HCEC 1CT (cell line): ENCODE measurements around the gene ST6GALNAC6.

Source experiments
- DNase-seq: peaks from one replicate; pipeline ENCODE4 v3.0.0-alpha.2; 2017

The ST6GALNAC6 gene

DNA sequence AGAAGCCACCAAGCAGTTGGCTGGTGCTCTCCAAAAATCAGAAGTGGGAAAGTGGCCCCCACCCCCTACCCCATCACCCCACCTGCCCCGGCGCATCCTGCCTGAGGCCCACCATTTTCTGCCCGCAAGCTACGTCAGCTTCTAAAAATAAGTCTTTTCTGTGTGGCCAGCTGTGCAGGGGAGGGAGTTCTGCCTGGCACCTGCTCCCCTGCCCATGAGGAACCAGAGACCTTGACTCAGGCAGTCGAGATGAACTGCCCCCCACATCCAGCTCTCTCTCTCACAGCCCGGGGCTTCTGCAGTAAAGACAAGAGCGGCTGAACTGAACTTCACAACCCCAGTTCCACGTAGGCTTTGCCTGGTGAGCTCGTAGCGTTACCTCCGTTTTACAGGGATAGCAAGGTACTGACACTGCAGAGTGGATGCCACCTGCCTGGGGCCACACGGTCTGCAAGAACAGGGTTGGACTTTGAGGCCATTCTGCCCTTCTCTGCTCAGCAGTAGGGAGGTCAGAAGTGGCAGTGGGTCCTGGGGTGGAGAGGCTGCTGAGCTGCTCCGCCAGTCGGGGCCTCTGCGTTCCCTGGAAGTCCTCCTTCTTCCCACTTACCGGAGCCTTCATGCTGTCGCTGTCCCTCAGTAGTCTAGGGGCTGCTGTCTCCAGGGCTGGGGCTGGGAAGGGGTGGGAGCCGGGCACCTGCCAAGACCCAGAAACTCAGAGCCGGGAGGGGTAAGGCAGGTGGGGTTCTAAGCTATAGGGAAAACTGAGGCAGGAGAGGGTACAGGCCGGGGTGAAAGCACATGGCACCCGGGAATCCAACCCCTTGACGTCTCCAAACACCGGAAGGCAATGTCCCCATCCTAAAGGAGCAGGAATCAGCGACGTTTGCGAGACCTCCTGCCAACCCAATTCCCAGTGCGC, 16.7 kb upstream of the ST6GALNAC6 start:
- no peak for DNase-seq

DNA sequence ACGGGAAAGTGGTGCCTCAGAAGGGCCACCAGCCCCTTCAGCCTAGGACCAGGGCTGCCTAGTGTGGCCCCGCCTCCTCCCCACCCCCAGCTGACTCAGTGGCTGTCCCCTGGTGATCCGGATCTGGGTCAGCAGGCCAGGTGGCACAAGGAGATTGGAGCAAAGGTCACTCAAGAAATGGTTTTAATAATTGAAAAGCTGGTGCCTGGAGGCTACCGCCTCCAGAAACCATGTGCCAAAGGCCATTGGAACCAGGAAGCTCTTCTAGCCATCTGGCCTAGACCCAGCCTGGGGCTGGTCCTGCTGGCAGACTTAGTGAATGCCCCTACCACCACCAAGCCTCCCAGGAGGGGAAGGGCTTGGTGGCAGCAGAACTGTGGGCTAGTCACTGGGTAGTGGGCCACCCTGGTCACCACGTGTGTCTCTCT, 15.9 kb upstream of the ST6GALNAC6 start:
- DNase-seq = no peak

GRCh38 chr9:127913682-127914081, 14.3 kb upstream of the ST6GALNAC6 start:
- no peak for DNase-seq

GRCh38 chr9:127912882-127913281, 13.5 kb upstream of the ST6GALNAC6 start:
- DNase-seq = no peak

DNA sequence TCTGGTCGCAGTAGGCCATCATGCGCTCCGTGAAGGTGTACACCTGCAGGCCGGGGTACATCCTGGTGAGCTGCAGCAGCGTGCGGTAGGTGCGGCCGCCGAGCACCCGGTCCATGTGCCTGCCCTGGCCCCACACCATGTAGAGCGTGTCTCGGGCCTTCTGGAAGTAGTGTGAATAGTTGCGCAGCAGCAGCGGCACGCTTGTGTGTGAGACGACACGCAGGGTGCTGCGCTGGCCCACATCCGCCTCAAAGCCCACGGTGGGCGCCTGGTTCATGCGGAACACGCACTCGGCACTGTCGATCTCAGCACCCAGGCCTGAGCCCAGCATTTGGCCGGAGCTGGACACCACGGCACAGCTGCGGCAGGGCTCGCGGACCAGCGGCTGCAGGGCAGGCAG, 12.9 kb upstream of the ST6GALNAC6 start:
- DNase-seq = no peak

DNA sequence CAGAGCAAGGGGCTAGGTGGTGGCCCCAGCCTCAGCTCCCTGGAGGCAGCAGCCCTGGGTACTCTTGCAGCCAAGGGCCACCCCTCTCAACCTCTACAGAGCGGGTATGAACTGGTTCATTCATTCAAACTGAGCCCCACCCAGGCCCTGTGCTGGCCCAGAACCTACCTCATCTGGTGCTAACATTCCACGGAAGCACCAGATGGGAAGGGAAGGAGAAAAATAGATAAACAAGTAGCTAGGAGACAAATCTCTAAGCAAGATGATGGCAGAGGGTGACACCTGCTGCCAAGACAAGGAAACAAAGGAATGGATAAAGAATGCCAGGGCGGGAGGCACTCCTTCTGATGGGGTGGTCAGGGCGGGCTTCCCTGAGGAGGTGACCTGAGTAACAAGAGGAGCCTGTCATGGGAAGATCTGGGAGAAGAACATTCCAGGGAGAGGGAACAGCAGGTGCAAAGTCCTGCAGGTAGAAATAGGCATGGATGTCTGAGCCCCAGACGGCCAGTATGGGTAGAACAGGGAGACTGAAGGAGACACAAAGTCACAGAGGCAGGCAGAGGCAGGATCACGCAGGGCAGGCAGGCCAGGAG, 11.3 kb upstream of the ST6GALNAC6 start:
- DNase-seq = no peak

DNA sequence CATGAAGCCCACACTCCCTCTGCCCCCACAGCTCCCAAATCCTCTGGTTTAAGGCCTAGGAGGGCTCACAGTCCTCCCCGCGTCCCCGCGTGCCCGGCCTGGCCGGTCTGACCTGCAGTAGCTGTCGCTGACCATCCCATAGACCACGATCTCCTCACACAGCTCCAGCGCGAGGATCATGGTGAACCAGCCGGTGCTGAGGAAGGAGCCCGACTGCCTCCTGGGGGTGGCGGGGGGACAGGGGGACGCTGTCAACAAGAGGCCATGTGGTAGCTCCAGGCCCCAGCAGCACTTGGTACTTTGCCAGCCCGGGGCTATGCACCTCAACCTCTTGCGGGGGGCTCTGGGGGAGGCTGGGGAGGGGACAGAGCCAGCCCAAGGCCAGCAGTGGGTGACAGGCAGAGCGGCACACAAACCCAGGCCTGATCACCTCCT, 10.5 kb upstream of the ST6GALNAC6 start:
- no peak for DNase-seq

DNA sequence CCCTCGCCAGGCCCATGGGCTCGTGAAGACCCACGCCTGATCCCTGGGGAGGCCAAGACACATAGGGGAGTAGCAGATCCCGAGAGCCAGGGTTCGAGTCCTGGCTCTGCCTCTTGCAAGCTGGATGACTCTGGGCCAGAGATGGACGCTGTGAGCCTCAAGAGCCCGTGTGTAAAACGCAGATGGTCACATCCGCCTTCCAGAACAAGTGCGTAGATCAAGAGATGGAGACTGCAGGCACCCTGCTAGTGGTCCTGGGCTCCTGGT, 9.2 kb upstream of the ST6GALNAC6 start:
- no peak for DNase-seq

DNA sequence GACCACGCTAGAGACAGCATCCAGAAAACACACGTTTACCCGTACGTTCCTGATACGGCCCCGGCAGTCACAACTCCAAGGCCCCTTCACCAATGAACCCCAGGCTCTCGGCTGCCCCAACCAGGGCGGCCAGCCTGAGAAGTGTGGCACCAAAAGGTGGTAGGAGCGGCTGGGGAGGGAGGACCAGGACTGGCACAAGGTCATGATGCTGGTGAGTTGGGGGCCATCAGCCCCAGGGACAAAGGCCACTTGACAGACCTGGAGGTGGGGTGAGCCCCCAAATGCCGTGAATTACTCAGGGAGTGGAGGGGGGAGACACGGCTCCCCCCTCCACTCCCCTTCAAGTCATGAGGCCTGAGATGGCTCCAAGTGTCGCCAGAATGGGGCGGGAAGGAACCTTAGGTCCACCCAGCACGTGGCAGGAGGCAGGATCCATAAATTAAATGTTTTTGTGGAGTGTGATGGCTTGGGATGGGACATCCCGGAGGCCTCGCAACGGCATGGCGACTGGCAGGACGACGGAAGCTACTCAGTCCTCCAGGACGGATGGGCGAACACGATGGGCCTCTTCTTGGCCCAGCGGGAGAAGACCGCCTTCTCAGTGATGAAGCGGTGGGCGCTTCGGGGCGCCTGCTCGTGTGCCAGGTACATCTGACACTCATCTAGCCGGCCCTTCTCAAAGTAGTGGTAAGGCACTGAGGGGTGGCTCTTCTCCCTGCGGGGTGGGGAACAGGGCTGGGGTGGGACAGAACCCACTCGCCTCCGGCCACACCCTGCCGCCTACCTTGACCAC, 8.7 kb upstream of the ST6GALNAC6 start:
- no peak for DNase-seq

DNA sequence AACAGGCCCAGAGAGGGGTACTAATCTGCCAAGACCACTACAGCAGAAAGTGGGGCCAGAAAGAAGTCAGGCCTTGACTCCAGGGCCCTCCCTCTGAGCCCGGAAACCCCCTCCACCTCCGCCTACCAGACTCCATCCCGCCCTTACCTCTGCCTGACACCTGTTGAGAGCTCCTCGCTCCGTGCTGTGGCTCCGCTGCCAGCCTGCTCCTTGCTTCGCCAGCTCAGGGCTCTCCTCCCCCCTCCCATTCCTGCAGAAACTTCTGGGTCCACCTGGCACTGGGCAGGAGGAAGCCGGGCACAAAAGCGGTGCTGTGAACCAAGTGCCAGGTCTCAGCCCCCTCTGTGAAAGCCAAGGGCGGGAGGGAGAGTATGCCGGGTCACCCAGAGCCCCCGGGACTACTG, 6.4 kb upstream of the ST6GALNAC6 start:
- DNase-seq = no peak

DNA sequence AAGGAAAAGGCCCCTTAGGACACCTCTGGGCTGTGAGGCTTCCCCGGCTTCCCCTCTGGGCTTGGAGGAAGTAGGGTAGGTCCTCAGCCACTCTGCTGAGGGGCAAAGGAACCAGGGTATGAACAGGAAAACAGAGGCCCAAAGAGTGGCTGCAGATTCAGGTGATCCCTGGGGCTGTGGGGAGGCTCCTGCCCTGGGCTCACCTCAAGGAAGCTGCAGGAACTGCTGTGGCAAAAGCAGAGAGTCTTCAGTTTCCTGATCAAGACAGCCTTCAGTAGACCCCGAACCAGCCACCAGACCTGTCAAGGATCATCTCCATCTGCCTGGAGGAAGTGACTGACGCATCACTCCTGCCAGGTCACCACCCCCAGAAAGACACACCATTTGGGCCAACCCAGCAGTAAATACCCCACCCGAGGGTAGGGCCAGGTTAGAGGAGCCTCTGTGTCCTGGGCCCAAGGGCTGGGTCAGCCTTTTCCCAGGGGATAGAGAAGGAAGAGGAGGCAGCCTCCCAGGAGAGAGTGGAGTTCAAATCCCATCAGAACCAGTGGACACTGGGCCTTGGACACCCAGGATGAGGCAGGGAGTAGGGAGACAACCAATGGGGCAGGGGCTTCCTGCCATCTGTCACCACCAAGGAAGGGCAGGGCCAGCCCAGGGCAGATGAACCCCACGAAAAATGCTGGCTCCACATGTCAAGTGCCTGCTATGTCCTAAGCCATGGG, 5.8 kb upstream of the ST6GALNAC6 start:
- no peak for DNase-seq

- no peak for DNase-seq
Measured at GRCh38 chr9:127904561-127905003, 5.2 kb upstream of the ST6GALNAC6 start.

DNA sequence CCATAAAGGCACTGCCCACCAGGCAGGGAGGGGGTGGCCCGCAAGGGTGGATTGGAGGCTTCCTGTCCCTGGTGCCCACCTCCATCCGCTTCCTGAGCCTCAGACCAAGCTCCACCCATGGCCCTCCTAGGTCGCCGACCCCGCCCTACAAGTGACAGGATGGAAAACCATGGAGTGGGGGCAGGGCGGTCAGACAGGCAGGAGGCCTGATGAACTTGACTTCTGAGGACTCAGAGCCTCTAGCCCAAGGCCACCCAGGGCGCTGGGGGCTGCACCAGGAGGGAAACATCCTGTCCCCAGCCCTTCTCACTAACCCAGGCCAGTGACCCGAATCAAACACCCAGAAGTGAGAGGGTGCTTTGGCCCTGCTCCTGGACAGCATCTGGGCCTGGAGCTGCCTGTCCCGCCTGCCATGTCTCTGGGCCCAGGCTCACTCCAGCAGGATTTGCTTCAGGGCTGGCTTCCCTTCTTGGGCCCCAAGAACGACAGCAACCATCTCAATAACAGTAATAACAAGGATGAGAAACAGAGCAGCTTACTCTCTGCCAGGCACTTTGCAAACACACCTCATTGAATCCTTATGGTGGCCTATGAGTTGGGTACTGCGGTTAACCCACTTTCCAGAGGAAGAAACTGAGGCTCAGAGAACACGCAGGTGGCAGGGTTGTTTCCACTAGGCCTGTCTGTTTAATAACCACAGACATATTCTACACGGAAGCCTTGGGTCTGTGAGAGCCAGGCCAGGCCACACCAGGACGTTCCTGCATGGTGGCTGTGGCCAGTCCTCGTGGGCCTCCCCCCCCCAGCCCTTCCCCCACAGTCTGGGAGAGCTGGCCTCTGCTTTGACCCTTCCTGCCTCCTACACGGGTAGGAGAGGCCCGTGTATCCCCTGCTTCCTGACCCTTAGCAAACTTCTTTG, 4.4 kb upstream of the ST6GALNAC6 start:
- no peak for DNase-seq

DNA sequence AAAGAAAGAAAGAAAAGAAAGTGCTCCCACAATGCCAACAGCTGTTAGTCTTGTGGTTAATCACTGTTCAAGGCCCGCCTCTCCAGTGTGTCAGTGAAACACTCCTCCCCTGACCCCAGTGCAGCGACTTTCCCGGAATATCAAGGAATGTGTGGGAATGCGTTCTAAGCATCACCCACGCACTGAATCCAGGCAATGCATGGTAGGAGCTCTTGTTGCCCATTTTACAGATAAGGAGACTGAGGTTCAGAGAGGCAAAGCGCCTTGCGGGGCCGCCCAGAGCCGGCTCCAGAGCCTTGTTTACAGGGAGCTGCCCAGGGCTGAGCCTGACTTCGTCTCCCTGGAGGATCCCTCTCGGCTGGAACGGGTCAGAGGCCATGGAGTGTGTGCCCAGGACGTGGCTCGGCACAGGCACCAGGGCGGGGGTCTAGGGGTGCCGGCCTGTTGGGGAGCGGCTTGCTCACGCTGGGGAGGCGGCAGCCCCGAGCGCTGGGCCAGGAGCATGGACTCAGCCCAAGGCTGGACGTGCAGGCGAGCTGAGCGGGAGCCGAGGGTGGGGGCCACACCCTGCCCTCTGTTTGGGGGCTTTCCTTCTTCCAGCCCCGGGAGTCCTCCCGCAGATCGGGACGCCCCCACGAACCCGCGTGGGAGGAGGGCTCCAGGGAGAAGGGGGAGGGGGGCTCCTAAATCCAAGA, 823 bp downstream of the ST6GALNAC6 start:
- DNase-seq = peak; percentile 82

DNA sequence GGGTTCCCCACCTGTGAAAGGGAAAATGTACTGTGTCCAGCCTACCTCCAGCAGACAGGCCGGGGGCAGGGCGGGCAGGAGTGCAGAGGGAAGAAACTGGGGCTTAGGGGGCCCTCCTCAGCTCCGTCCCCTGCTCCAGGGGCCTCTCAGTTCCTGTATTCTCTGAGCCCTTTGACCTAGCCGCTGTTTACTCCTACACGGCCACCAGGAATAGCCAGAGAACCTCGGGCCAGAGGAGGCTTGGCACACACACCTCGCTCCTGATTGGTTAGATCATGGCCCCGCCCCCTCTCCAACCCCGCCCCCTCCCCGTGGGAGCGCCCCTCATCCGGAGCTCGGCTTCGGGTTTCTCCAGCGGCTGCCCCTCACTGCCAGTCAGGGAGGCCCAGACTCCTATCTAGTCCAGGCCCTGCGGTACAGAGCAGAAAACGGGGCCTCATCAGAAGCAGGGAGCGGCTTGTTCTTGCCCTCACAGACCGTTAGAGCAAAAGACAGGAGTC, 2.2 kb downstream of the ST6GALNAC6 start:
- DNase-seq = peak; percentile 53

GRCh38 chr9:127896395-127897192, 2.8 kb downstream of the ST6GALNAC6 start:
- DNase-seq = no peak

DNA sequence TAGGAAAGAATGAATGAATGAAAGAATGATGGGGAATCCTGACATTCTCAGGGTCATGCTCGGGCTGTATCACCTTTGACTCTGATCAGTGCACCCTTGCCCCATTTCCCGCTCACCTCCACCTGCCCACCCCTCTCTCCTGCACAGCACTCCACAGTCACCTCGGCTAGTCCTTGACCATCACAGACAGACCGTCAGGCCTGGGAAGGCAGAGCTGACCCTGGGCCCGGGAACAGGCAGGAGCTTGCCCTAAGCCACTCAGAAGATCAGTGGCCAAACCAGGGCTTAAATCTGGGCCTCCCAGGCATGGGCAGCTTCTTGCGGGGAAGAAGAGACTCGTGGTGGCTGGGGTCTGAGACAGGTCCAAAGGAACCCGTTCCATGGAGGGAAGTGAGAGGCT, 3.6 kb downstream of the ST6GALNAC6 start:
- no peak for DNase-seq

DNA sequence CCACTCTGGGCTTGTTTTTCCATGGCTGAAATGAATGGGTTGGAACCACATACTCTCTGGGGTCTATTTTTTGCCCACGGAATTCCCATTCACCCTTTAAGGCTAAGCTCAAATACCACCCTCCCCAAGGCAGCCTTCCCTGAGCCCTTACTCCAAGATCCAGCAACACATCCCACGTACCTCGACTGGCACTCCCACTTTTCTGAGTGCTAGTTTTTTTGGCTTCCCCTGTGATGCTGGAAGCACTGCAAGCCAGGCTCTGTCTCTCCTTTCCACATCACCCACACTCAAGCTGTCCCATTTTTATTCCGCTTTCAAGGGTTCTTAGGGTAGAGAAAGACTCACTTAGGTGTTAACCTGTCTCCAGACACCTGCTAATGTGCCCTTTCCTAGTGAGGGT, 6.0 kb downstream of the ST6GALNAC6 start:
- DNase-seq = no peak

GRCh38 chr9:127892831-127893230, 6.6 kb downstream of the ST6GALNAC6 start:
- no peak for DNase-seq

DNA sequence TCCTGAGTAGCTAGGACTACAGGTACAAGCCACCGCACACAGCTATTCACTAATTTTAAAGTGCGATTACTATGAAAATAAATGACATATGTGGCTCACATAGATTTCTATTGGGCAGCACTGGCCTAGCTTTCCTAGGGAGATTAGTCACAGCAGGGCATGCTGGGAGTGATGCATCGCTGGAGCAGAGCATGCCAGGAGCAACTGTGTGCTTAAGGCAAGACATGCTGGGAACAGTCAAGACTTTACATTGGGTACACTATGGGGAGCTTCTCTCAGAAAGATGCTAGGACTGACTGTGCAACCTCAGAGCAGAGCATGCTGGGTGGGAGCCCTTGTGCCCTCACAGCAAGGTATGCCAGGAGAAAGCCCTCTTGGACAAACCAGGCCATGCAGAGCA, 9.3 kb downstream of the ST6GALNAC6 start:
- no peak for DNase-seq
